OCI-LY1 (cell line): Measurements from ENCODE around the gene AMPD1.

Experiments
- H2AFZ ChIP-seq: fragments of 200-600 bp; sonication (generic), shearing (Covaris generic); 2 replicates; pipeline ENCODE4 v1.6.0; 2014; ENCODE audit warnings: antibody characterized with exemption, mild to moderate bottlenecking, low read length
- H3F3A ChIP-seq: fragments of 200-600 bp; sonication (generic), shearing (Covaris generic); 2 replicates; pipeline ENCODE4 v1.6.0; 2014; ENCODE audit warnings: mild to moderate bottlenecking, antibody characterized with exemption, low read length, moderate library complexity; ENCODE audit not compliant: insufficient read depth
- H3K27ac ChIP-seq: fragments of 200-600 bp; sonication (generic); 2 replicates; pipeline ENCODE4 v1.5.1; 2014; ENCODE audit warnings: low read length, mixed run types, mild to moderate bottlenecking, low read depth; ENCODE audit not compliant: poor library complexity, severe bottlenecking
- H3K27me3 ChIP-seq: fragments of 200-600 bp; sonication (generic); 2 replicates; pipeline ENCODE4 v1.6.0; 2014; ENCODE audit warnings: antibody characterized with exemption, mild to moderate bottlenecking, low read length, moderate library complexity; ENCODE audit not compliant: insufficient read depth
- H3K36me3 ChIP-seq: fragments of 200-600 bp; sonication (generic); 2 replicates; pipeline ENCODE4 v1.6.1; 2014; ENCODE audit warnings: mild to moderate bottlenecking, antibody characterized with exemption, low read length, moderate library complexity, mixed read lengths; ENCODE audit not compliant: insufficient read depth
- H3K4me1 ChIP-seq: fragments of 200-600 bp; sonication (generic); 2 replicates; pipeline ENCODE4 v1.5.1; 2014; ENCODE audit warnings: mild to moderate bottlenecking, low read length, moderate library complexity; ENCODE audit not compliant: insufficient read depth, severe bottlenecking
- H3K4me2 ChIP-seq: fragments of 200-600 bp; sonication (generic), shearing (Covaris generic); 2 replicates; pipeline ENCODE4 v1.6.1; 2014; ENCODE audit warnings: low read length
- H3K4me3 ChIP-seq: fragments of 200-600 bp; sonication (generic); 2 replicates; pipeline ENCODE4 v1.5.1; 2014; ENCODE audit warnings: low read length, low read depth, mild to moderate bottlenecking, mixed read lengths; ENCODE audit not compliant: poor library complexity, severe bottlenecking
- H3K79me2 ChIP-seq: fragments of 200-600 bp; shearing (Covaris generic); 2 replicates; pipeline ENCODE4 v1.6.1; 2016; ENCODE audit warnings: mixed run types, low read length, mixed read lengths; ENCODE audit not compliant: insufficient read depth
- H3K9ac ChIP-seq: fragments of 200-600 bp; sonication (generic), shearing (Covaris generic); 2 replicates; pipeline ENCODE4 v1.6.1; 2014; ENCODE audit warnings: mild to moderate bottlenecking, low read length, mixed read lengths
- H3K9me2 ChIP-seq: fragments of 200-600 bp; sonication (generic), shearing (Covaris generic); 2 replicates; pipeline ENCODE4 v1.6.1; 2014; ENCODE audit warnings: low read depth, mild to moderate bottlenecking, low read length, mixed read lengths
- H3K9me3 ChIP-seq: fragments of 200-600 bp; shearing (Covaris generic); 2 replicates; pipeline ENCODE4 v1.6.1; 2014; ENCODE audit warnings: low read length, mixed read lengths
- H4K20me1 ChIP-seq: fragments of 200-600 bp; sonication (generic), shearing (Covaris generic); 2 replicates; pipeline ENCODE4 v1.6.0; 2016; ENCODE audit warnings: mild to moderate bottlenecking, low read length; ENCODE audit not compliant: insufficient read depth
- EZH2 ChIP-seq: fragments of 200-600 bp; sonication (generic), shearing (Covaris generic); IDR thresholded peaks from 2 replicates; pipeline ENCODE4 v1.8.0; 2017; ENCODE audit warnings: borderline replicate concordance, mixed run types, mild to moderate bottlenecking, antibody characterized with exemption, low read length, moderate library complexity, mixed read lengths
- TF ChIP-seq, protein P1 (sequence below): fragments of 200-600 bp; sonication (generic), shearing (Covaris generic); IDR thresholded peaks from 2 replicates; pipeline ENCODE4 v1.5.1; 2017; ENCODE audit warnings: mild to moderate bottlenecking, antibody characterized with exemption, low read length, moderate library complexity, mixed read lengths

Gene AMPD1

DNA sequence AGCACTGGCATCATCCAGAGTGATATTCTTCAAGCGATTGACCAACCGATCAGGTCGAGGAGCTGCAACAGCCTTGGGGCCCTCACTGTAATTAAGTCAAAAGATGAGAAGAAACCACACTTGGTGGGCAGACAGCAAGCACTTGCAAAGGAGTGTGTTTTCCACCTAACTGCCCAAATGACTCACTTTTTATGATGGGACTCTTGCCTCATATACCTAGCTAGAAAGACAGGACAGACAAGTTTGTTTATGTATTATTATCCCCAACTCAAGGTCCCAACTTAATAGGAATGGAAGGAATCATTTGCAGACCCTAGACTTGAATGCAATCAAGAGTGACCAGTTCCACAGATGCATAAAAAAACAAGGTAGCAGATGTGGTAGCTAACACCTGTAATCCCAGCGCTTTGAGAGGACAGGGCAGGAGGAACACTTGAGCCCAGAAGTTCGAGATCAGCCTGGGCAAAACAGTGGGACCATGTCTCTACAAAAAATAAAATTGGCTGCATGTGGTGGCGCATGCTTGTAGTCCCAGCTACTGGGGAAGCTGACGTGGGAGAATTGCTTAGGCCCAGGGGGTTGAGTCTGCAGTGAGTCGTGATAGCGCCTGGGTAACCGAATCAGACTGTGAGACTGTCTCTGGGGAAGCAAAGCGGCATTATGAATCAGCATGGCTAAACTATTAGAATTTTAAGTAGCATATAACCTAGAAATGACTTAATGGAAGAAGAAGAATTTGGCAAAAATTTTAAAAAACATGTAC lies 23.5 kb upstream of the AMPD1 start:
- Histone ChIP-seq H3K36me3 (peaks cover 82% of the 10 kb centered on the region), H3K27me3 (no peaks in the 10 kb centered on the region), H3F3A (peaks cover 12% of the 10 kb centered on the region), H4K20me1 (no peaks in the 10 kb centered on the region), H3K4me1 (peaks cover 22% of the 10 kb centered on the region), H3K9ac (no peak overlapping the region), H3K79me2 (peaks cover 21% of the 10 kb centered on the region), H3K9me3 (no peaks in the 10 kb centered on the region), H3K4me3 (no peak overlapping the region), H3K27ac (no peak overlapping the region), H3K4me2 (no peak overlapping the region), H2AFZ (no peak overlapping the region), H3K9me2 (no peaks in the 10 kb centered on the region)
- no peak for TF ChIP-seq EZH2
- TF ChIP-seq, protein P1, sequence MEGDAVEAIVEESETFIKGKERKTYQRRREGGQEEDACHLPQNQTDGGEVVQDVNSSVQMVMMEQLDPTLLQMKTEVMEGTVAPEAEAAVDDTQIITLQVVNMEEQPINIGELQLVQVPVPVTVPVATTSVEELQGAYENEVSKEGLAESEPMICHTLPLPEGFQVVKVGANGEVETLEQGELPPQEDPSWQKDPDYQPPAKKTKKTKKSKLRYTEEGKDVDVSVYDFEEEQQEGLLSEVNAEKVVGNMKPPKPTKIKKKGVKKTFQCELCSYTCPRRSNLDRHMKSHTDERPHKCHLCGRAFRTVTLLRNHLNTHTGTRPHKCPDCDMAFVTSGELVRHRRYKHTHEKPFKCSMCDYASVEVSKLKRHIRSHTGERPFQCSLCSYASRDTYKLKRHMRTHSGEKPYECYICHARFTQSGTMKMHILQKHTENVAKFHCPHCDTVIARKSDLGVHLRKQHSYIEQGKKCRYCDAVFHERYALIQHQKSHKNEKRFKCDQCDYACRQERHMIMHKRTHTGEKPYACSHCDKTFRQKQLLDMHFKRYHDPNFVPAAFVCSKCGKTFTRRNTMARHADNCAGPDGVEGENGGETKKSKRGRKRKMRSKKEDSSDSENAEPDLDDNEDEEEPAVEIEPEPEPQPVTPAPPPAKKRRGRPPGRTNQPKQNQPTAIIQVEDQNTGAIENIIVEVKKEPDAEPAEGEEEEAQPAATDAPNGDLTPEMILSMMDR = no peak

DNA sequence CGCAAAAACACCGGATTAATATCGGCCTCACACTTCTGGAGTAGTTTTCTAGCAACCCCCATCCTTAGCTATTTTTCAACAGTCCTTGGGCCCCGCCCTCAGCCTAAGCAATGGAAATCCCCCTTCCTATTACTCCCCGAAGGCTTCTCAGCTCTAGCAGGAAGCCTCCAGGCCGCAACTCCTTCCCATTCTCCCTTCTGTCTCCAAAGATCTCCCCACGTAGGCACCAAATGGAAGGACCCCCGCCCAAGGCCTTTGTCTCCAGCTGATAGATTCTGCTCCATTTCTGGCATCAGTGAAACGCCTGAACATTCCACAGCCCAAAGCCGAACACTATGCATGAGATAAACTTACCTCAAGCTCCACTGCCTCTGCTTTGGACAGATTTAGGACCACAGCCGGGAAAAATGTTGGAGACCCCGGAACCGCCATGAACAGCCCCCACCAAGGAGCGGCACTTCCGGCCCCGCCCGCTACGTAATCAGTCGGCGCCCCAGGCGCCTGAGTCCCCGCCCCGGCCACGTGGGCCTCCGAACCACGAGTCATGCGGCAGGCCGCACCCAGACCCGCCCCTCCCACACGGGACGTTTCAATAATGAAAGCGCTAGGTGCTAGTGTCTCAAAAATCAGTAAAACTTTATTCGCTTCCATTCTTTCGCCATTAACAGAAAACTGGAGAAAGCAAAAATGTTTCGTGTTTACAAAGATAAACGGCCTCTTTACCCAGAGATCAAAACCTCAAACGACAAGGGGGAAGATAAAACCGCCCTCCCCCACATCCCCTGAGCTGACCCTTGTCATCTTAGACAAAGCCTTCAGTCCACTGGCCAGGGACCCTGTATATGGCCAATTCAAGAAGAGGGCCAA lies 21.2 kb upstream of the AMPD1 start, which contains the start of gene NRAS:
NRAS (minus strand) TSS at position 468 of the 867 bp plus-strand sequence. CDS start 611 bp downstream, outside the sequence.
- no peaks in the 10 kb centered on the region for H3K9me3 ChIP-seq
- H3K9me2 ChIP-seq = no peaks in the 10 kb centered on the region
- H3K27me3 ChIP-seq = no peaks in the 10 kb centered on the region
- peaks cover 82% of the 10 kb centered on the region for H3K36me3 ChIP-seq
- H3K27ac ChIP-seq = peak within 1 kb of the TSS; percentile 71
- peaks cover 22% of the 10 kb centered on the region for H3K4me1 ChIP-seq
- H3K9ac ChIP-seq = peak within 1 kb of the TSS; percentile 99
- no peaks in the 10 kb centered on the region for H4K20me1 ChIP-seq
- peaks cover 21% of the 10 kb centered on the region for H3K79me2 ChIP-seq
- TF ChIP-seq EZH2 = no peak
- TF ChIP-seq, protein P1 = no peak
- H2AFZ ChIP-seq = no peak within 1 kb of the TSS; the same call in 1 of the 2 replicates
- peak within 1 kb of the TSS; percentile 99 for H3K4me2 ChIP-seq
- peak within 1 kb of the TSS; percentile 100 for H3K4me3 ChIP-seq
- H3F3A ChIP-seq = peaks cover 12% of the 10 kb centered on the region

DNA sequence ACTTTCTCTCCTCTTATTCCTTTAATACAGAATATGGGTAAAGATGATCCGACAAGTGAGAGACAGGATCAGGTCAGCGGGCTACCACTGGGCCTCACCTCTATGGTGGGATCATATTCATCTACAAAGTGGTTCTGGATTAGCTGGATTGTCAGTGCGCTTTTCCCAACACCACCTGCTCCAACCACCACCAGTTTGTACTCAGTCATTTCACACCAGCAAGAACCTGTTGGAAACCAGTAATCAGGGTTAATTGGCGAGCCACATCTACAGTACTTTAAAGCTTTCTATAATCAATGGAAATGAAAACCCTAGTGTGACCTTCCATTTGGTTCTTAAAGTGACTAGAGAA lies 20.6 kb upstream of the AMPD1 start:
- Histone ChIP-seq H3K9ac (peak overlapping the region; percentile 99), H3K4me1 (peaks cover 22% of the 10 kb centered on the region), H3K79me2 (peaks cover 21% of the 10 kb centered on the region), H3K4me2 (peak overlapping the region; percentile 99), H4K20me1 (no peaks in the 10 kb centered on the region), H2AFZ (no peak overlapping the region), H3K36me3 (peaks cover 82% of the 10 kb centered on the region), H3K9me3 (no peaks in the 10 kb centered on the region), H3K9me2 (no peaks in the 10 kb centered on the region), H3K27me3 (no peaks in the 10 kb centered on the region), H3F3A (peaks cover 12% of the 10 kb centered on the region), H3K4me3 (peak overlapping the region; percentile 100), H3K27ac (peak overlapping the region; percentile 71)
- TF ChIP-seq, protein P1 = no peak
- TF ChIP-seq EZH2 = no peak
